HL-60 (cell line): ENCODE data around the gene TNFRSF9.

Experiments used
- GABPA ChIP-seq: IDR thresholded peaks from 2 replicates; pipeline ENCODE4 v1.6.1; 2012; ENCODE audit warnings: low read depth
- POLR2AphosphoS5 ChIP-seq: IDR thresholded peaks from 2 replicates; pipeline ENCODE4 v1.6.1; 2012; ENCODE audit warnings: low read depth
- TF ChIP-seq, protein P1 (sequence below): IDR thresholded peaks from one replicate; pipeline ENCODE4 v1.5.1; 2011; ENCODE audit warnings: low read length, control low read depth, inconsistent platforms; ENCODE audit not compliant: insufficient read depth

DNA sequence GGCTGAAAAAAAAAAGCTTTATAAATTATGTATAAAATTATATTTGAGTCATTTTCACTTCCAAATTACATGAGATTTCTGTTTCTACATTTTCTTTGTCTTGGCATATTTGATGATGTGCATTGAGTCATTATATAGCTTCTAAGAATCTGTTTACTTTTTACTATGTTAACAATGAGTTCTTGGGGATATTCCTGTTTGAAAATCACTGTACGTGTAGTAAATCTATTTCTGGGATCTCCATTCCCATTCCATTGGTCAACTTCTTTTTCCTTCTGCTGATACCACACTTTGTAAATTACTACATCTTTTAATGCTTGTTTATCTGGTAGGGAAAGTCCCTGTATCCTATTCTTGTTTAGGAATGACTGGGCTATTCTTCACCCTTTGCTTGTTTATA, 43.6 kb downstream of the TNFRSF9 start:
- TF ChIP-seq, protein P1, sequence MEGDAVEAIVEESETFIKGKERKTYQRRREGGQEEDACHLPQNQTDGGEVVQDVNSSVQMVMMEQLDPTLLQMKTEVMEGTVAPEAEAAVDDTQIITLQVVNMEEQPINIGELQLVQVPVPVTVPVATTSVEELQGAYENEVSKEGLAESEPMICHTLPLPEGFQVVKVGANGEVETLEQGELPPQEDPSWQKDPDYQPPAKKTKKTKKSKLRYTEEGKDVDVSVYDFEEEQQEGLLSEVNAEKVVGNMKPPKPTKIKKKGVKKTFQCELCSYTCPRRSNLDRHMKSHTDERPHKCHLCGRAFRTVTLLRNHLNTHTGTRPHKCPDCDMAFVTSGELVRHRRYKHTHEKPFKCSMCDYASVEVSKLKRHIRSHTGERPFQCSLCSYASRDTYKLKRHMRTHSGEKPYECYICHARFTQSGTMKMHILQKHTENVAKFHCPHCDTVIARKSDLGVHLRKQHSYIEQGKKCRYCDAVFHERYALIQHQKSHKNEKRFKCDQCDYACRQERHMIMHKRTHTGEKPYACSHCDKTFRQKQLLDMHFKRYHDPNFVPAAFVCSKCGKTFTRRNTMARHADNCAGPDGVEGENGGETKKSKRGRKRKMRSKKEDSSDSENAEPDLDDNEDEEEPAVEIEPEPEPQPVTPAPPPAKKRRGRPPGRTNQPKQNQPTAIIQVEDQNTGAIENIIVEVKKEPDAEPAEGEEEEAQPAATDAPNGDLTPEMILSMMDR = no peak
- TF ChIP-seq GABPA = no peak
- TF ChIP-seq POLR2AphosphoS5 = no peak
